Tibial nerve (tissue), 3 donors: ENCODE measurements around the gene NOC2L.

Source experiments
- CTCF ChIP-seq, 5 experiments: fragments of 200-600 bp in 3 of 5; fragments of 450-650 bp in 2 of 5; sonication (generic) in 3 of 5; IDR thresholded peaks; one replicate each; pipeline ENCODE4 v1.5.1; 2016 to 2019; ENCODE audit warnings: antibody characterized with exemption in 5 of 5, mild to moderate bottlenecking in 3 of 5, moderate library complexity in 2 of 5
- POLR2A ChIP-seq, 2 donors: fragments of 450-650 bp; IDR thresholded peaks; one replicate each; pipeline ENCODE4 v1.6.1; 2017; ENCODE audit warnings: antibody characterized with exemption in 2 of 2, mild to moderate bottlenecking in 2 of 2, moderate library complexity in 2 of 2

- TF ChIP-seq CTCF (IDR thresholded peaks at IDR 0.05): no peak
- no peak for TF ChIP-seq POLR2A (IDR thresholded peaks at IDR 0.05)
Measured at GRCh38 chr1:975365-975764, 16.3 kb upstream of the NOC2L start.
